Measurements from ENCODE around the gene CELF1.
A peak's percentile ranks its signal among the peaks of the same experiment; 100 is the strongest.
"Not testable (repeated sequence)": the region's sequence is repeated elsewhere in the genome, so short reads cannot be mapped to it uniquely, and the experiment has no call there.

Gene CELF1

DNA sequence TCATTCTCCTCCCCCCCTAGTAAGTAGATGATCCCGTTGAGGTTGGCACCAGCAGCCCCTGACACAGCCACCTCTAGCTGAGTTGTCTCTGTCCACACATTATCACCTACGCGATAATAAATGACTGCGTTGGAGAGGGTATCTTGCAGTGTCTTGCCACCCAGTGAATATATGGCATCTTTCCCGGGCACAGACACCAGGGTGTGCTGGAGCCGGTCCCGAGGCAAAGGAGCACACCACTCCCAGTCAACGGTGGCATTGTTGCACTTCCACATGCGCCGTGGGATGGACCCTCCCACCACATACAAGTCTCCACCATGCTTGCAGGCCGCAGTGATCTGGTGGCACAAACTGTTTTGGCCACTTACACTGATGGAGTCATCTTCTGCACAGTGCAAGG lies 20.4 kb upstream of the CELF1 start:
- DNase-seq (ENCODE audit: low read depth, low spot score), result no peak

DNA sequence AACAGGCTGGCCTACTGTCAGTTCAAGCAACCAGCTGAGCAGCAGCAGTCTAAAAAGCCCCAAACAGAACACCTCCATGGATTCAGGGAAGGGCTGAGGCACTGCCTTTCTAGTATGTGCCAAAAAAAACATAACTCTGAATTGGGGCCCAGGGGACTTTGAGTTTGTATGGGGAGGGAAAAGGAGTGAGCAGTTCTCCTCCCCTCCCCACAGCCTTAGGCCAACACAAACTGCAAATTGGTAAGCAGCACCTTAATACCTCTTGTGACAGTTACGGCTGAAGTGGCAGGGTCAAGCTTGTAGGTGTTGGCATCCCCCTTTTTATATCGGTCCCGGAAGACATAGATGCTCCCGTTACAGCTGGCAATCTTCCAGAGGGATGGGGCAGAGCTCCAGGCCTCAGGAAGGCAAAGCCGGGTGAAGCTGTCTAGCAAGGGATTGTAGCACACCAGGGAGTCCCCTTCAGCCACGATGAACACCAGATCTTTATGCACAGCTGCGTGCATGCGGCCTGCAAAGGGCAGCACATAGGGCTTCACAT lies 19.9 kb upstream of the CELF1 start:
- DNase-seq (ENCODE audit: low read depth, low spot score), result peak; percentile 29

DNA sequence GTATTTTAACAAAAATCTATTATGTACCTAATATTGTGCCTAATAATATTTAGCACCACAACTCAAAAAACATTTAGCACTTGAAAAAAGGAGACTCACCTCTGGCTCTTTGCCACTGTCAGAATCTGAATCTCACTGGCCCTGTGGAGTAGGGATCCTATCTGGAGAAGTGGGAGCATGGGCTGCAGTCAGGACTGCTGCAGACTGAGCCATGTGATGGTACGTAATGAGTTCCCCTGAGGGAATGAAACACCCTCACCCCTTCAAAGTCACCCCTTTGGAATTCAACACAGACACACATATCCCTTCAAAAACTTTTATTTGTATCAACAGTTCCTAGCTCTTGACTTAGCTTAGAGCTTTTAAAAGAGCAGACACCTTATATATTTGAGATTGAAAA lies 19.0 kb upstream of the CELF1 start:
- DNase-seq (ENCODE audit: low read depth, low spot score), result no peak

DNA sequence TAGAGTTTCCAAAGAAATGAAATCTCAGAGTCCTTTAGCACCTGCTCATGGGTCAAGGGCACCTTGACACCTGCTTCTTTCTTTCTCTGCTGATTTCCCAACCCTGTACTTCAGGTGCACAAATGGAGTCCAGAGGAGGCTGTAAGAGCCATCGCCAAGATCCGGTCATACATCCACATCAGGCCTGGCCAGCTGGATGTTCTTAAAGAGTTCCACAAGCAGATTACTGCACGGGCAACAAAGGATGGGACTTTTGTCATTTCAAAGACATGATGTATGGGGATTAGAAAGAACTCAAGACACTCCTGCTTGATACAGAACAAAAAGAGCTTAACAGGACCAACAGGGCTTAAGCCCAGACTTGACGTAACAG lies 18.4 kb upstream of the CELF1 start:
- no peak for DNase-seq (ENCODE audit: low read depth, low spot score)

DNA sequence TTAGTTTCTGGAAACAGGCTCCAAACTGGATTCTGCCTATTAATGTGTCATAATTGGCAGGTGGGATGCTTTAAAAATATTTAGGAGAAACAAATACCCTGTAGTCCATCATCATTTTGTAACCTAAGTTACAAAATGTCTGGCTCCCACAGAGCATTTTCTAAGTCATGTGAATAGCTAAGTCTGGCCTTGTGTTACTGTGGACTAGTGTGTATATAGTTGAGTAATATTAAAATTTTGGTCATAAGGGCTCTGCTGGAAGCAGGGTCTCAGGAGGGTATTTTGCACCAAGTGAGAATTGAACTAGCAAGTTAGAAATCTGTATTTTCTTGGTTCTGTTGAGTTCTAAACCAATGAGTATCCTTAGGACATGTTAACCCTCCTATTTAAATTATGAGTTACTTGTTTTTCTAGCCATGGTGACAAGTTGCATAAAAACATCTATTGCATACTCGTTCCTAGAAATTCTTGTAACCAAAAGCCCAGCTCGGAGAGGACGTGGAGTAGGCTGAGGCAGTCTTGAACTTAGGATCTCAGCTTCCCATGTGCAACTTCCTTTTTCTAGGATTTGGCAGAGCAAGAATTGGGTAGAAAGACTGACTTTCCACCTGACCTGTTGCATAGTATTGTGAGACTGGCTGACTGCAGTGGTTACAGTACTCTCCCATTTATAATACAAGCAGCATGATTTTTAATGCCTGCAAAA lies 17.9 kb upstream of the CELF1 start:
- DNase-seq (ENCODE audit: low read depth, low spot score), result no peak

DNA sequence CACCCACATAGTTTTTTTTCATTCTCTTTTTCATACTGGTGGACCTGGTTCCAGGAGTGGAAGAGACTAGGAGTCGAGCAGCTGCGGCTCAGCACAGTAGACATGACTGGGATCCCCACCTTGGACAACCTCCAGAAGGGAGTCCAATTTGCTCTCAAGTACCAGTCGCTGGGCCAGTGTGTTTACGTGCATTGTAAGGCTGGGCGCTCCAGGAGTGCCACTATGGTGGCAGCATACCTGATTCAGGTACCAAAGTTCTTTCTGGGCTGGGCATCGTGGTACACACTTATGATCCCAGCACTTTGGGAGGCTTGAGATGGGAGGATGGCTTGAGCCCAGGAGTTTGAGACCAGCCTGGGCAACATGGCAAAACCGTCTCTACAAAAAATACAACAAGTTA lies 16.7 kb upstream of the CELF1 start:
- DNase-seq (ENCODE audit: low read depth, low spot score), result no peak

DNA sequence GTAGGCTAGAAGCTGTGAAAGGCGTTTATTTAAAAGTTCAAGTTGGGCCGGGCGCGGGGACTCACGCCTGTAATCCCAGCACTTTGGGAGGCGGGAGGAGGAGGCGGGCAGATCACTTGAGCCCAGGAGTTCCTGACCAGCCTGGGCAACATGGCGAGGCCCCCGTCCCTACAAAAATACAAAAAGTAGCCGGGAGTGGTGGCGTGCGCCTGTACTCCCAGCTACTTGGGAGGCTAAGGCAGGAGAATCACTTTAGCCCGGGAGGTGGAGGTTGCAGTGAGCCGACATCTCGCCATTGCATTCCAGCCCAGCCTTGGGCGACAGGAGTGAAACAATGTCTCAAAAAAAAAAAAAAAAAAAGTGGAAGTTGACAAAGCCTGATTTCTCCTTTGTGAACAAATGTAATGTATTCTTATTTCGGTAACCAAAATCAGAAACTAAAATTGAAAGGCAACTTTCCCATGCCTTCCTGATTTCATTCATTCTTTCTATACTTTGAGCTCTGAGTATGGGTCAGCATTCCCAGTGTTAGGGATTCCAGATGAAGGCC lies 13.3 kb upstream of the CELF1 start:
- DNase-seq (ENCODE audit: low read depth, low spot score), result no peak

DNA sequence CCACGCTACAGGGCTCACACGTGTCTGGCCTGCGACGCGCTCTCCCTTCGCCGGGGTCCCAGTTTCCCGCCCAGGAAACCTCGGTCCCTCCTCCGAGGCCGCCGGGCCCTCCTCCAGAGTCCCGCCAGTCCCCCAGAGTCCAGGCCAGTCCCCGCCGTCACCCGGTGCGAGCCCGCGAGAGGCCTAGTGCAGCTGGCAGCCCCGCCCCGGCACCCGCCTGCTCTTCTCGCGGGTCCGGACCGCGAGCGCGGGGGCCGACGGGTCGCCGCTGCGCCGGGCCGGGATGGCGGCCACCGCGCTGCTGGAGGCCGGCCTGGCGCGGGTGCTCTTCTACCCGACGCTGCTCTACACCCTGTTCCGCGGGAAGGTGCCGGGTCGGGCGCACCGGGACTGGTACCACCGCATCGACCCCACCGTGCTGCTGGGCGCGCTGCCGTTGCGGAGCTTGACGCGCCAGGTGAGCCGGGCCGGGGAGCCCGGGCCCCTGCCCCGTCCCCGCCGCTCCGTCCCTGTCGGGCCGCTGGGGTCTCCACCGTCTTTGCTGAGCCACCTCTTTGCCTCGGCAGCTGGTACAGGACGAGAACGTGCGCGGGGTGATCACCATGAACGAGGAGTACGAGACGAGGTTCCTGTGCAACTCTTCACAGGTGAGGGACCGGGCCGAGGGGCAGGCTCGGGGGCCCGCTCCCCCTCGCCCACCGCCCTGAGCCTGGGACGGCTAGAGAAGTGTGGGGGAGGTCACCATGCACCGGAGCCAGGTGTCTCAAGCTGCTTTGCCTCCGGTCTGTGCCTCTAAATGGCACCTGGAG lies 12.6 kb upstream of the CELF1 start, which contains the start of gene PTPMT1:
PTPMT1 (plus strand) TSS at position 260 of the 809 bp plus-strand sequence; CDS start at position 284, 24 bp downstream.
- no peak for DNase-seq (ENCODE audit: low read depth, low spot score)

DNA sequence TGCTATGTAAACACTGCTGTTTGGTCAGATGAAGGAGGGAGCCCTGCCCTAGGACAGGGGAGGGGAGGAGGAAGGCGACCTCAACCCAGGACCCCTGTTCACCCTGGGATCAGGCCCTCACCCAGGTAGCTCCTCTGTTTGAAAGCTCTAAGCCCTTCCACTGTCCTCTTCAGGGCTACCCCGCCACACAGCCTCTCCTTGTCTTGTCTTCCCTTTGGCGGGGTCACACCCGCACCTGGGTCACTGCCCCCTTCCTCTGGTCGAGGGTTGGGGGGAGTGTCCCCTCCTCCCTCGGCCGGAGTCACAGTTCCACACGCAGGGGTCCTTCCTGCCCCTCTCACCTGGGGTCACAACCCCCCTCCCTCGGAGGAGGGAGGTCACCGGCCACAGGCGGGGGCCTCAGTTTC lies 12.0 kb upstream of the CELF1 start:
- no peak for DNase-seq (ENCODE audit: low read depth, low spot score)

DNA sequence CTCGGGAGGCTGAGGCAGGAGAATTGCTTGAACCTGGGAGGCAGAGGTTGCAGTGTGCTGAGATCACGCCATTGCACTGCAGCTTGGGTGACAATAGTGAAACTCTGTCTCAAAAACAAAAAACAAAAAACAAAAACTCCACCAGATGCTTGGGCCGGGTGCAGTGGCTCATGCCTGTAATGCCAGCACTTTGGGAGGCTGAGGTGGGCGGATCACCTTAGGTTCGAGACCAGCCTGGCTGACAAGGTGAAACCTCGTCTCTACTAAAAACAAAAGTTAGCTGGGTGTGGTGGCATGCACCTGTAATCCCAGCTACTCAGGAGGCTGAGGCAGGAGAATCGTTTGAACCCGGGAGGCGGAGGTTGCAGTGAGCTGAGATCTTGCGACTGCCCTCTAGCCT lies 11.4 kb upstream of the CELF1 start:
- DNase-seq (ENCODE audit: low read depth, low spot score), result not testable (repeated sequence)

DNA sequence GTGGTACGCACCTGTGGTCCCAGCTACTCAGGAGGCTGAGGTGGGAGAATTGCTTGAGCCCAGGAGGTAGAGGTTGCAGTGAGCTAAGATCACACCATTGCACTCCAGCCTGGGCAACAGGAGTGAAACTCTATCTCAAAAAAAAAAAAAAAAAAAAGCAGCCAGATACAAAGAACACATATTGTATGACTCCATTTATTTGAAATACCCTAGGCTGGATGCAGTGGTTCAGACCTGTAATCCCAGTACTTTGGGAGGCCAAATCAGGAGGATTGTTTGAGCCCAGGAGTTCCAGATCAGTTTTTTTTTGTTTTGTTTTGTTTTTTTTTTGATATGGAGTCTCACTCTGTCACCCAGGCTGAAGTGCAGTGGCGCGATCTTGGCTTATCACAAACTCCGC lies 9.5 kb upstream of the CELF1 start:
- DNase-seq (ENCODE audit: low read depth, low spot score), result not testable (repeated sequence)

DNA sequence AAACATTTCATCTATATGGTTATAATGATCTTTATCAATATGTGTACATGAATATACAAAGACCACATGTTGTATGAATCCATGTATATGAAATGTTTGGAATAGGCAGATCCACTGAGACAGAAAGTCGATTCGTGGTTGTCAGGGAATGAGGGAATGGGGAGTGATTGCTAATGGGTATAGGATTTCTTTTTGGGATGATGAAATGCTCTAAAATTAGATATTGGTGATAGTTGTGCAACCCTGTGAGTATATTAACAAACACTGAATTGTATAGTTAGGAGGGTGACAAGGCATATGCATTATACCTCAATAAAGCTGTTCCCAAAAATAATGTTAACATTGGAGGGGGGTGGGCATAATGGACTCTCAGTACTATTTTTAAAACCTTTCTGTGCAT lies 7.5 kb upstream of the CELF1 start:
- no peak for DNase-seq (ENCODE audit: low read depth, low spot score)

DNA sequence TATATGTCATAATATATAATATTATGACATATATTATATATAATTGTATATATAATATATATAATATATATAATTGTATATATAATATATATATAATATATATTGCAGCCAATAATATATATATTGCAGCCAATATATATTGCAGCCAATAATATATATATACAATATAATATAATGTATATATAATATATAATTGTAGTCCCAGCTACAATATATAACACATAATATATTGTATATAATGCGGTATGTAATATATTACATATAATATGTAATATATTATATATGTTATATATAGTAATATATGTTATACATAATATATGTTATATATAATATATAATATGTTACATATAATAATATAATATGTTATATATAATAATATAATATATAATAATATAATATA lies 5.8 kb upstream of the CELF1 start:
- no peak for DNase-seq (ENCODE audit: low read depth, low spot score)

DNA sequence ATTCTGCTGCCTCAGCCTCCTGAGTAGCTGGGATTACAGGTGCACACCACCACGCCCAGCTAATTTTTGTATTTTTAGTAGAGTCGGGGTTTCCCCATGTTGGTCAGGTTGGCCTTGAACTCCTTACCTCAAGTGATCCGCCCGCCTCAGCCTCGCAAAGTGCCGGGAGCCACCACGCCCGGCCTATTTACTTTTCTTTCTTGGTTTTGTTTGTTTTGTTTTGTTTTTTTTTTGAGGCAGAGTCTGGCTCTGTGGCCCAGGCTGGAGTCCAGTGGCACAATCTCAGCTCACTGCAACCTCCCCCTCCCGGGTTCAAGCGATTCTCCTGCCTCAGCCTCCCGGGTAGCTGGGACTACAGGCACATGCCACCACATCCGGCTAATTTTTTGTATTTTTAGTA lies 4.1 kb upstream of the CELF1 start:
- not testable (repeated sequence) for DNase-seq (ENCODE audit: low read depth, low spot score)

DNA sequence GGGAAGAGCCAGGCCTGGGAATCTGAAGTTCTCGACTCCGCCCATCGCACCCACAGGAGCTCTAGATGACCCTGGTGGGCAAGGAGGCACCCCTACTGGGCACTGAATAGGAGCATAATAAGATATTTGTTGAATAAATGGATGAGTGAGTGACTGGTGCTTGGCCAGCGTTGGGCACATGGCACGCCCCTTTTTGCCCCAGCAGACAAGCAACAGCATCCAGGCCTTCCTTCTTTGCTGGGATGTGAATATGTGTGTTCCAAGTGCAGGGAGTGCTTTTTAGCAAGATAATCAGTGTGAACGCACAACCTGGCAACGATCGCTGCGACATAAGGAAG lies 443 bp upstream of the CELF1 start:
- DNase-seq (ENCODE audit: low read depth, low spot score), result peak; percentile 28

DNA sequence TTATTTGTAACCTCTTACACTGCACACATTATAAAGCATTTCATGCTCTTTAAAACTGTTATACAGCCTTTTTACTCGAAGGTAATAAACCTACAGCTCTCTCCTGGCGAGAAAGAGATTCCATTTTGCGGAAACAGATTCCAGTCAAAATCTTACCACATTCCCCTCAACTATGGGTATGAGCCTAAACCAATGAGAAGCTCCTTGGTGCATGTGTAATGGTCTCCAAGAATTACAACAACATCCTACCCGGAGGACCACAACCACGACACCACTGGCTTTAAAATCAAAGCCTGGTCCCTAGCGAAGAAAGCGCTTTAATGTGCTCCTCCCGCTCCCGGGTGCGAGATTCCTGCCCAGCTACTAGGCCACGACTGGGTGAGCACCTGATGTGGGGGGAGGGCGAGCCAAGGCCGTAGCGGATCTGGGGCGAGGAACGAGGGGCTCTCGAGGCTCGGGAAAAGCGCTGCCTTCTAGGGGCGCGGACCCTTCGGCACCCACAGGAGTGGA lies 821 bp downstream of the CELF1 start:
- no peak for DNase-seq (ENCODE audit: low read depth, low spot score)

DNA sequence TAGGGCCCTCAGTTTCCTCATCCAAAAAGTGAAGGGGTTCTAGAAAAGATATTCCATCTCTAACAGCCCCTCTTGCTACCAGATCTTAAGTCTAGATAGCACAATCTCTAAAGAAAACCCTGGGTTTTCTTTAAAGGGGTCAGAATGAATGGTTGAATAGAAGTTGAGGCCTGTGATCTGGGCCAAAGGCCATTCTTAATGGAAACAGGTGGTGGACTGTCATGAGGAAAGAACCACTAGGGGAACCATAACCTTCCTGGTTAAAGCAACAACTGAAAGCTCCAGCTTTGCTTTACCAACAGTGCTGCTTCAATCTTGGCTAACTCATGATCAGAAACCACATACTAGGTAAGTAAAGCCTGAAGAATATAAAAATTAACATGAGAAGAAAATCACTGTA lies 1.8 kb downstream of the CELF1 start:
- DNase-seq (ENCODE audit: low read depth, low spot score), result no peak

DNA sequence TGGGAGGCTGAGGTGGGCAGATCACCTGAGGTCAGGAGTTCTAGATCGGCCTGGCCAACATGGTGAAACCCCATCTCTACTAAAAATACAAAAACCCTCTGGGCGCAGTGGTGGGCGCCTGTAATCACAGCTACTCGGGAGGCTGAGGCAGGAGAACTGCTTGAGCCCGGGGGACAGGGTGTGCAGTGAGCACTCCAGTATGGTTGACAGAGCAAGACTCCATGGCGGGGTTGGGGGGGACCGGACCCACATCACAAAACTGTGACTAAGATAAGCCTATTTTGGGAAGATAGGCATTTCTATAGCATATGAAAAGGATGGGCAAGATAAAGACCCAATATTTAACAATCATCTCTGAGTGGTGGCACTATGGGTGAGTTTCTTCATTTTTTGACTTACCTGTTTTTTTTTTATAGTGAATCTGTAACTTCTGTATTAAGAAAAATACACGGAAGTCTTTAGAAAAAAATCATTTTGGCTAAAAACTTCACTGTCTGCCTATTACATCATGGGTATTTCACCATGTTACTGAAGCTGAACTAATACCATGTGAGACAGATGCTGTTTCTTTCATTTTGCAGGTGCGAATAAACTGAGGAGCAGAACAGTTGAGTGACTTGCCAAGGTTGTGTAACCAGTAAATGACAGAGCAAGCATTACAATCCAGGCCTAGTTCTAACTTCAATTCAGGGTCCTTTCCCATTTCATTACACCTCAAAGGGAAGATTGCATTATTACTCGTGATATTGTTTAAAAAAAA lies 2.5 kb downstream of the CELF1 start:
- no peak for DNase-seq (ENCODE audit: low read depth, low spot score)

DNA sequence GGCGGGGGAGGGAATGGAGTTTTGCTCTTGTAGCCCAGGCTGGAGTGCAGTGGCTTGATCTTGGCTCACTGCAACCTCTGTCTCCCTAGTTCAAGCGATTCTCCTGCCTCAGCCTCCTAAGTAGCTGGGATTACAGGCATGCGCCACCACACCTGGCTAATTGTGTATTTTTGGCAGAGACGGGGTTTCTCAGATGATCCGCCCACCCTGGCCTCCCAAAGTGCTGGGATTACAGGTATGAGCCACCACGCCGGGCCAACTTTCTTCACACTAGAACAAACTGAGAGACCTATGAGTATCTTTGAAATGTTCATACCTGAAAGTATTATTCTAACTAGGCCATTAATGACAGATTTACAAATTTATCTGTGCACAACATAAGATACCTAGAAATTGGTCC lies 6.7 kb downstream of the CELF1 start:
- not testable (repeated sequence) for DNase-seq (ENCODE audit: low read depth, low spot score)

DNA sequence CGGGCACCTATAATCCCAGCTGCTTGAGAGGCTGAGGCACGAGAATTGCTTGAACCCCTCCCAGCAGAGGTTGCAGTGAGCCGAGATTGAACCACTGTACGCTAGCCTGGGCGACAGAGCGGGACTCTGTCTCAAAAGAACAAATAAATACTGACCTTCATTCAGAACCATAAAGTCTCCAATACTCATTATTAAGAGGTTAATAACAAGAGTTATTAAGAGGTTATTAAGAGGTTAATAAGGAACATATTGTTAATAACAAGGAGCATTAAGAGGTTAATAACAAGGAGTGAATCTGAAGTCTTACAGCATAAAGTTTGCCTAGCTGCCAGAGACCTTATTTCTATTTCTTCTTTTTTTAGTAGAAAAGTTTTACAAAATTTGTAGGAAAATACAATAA lies 7.6 kb downstream of the CELF1 start:
- no peak for DNase-seq (ENCODE audit: low read depth, low spot score)

DNA sequence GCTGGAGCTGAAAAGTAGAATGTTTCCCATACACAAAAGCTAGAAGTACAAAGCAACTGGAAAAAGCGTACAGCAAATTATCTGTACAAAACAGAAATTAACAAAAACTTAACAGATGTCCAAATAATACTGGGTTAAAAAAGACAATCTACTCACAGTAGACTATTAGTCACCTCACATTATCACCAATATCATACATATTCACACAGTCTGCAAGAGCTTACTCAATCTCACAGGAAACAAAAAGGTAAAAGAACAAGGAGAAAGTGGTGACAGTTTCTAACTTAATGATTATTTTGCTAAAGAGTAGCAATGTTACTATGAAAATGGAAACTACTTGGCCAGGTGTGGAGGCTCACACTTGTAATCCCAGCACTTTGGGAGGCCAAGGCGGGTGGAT lies 11.9 kb downstream of the CELF1 start:
- DNase-seq (ENCODE audit: low read depth, low spot score), result no peak

DNA sequence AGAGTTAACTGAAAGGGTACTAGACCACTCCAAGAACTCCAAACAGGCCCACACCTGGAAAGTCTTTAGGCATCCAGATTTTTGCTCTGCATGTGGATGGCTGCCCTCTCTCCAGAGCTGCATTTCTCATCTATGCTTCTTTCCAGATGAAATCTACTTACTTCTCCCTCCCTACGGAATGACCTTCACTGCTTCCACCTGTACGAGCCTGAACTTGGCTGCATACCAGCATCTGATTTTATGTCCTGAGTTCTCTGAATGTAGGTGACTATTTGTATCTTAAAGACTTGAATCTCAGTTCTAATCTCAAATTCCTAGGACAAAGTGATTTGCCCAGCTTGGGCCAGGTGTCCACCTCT lies 13.3 kb downstream of the CELF1 start:
- DNase-seq (ENCODE audit: low read depth, low spot score), result no peak
